ENCODE results near the gene SPDL1.

DNA sequence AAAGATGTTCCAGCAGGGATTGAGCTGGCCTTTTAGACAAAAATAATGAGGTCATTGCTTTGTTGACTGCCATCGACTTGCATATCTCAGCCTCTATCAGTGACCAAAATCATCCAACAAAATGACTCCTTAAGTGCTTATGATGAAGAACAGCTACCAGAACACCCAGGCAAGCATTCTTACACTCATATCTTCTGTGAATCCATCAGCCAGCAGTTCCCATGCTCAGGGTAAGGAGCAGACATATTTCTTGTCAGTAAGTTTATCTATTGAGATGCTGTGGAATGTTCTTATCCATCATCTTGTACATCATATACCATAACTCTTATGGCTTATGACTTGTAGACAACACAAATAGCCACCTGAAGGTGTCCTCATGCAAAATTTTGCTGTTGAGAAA lies 20.2 kb upstream of the SPDL1 start:
- TF ChIP-seq, protein P1, sequence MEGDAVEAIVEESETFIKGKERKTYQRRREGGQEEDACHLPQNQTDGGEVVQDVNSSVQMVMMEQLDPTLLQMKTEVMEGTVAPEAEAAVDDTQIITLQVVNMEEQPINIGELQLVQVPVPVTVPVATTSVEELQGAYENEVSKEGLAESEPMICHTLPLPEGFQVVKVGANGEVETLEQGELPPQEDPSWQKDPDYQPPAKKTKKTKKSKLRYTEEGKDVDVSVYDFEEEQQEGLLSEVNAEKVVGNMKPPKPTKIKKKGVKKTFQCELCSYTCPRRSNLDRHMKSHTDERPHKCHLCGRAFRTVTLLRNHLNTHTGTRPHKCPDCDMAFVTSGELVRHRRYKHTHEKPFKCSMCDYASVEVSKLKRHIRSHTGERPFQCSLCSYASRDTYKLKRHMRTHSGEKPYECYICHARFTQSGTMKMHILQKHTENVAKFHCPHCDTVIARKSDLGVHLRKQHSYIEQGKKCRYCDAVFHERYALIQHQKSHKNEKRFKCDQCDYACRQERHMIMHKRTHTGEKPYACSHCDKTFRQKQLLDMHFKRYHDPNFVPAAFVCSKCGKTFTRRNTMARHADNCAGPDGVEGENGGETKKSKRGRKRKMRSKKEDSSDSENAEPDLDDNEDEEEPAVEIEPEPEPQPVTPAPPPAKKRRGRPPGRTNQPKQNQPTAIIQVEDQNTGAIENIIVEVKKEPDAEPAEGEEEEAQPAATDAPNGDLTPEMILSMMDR (IDR thresholded peaks at IDR 0.05; ENCODE audit: insufficient read depth, low read length, poor library complexity, severe bottlenecking) = no peak
- TF ChIP-seq EZH2phosphoT487 (conservative IDR thresholded peaks at IDR 0.05; ENCODE audit: low read length) = no peak

All from SU-DHL-6 (cell line).